ENCODE data around the gene KIF16B.

GRCh38 chr20:16553101-16553500, 20.1 kb downstream of the KIF16B start:
- TF ChIP-seq CTCF (IDR thresholded peaks at IDR 0.05 in 2 of 3, conservative IDR thresholded peaks at IDR 0.05 in 1 of 3; ENCODE audit: insufficient read depth in 2 of 3, low read depth in 1 of 3, low read length in 3 of 3) (no peak), HDAC2 (IDR thresholded peaks at IDR 0.05) (no peak), ZSCAN29 (IDR thresholded peaks at IDR 0.05) (no peak), PCBP2 (IDR thresholded peaks at IDR 0.05; ENCODE audit: low read depth, low read length, poor library complexity, severe bottlenecking) (no peak), BHLHE40 (IDR thresholded peaks at IDR 0.05; ENCODE audit: low read length) (no peak), TRIM28 (IDR thresholded peaks at IDR 0.05) (no peak), PHB2 (IDR thresholded peaks at IDR 0.05; ENCODE audit: low read depth) (no peak), POLR2AphosphoS5 (IDR thresholded peaks at IDR 0.05; ENCODE audit: control insufficient read depth, insufficient read depth, low read depth, low read length) (no peak), IRF9 (tag; IDR thresholded peaks at IDR 0.05) (no peak), TARDBP (IDR thresholded peaks at IDR 0.05) (no peak), GMEB1 (CRISPR knock-in tag; IDR thresholded peaks at IDR 0.05) (no peak), CEBPB (tag; IDR thresholded peaks at IDR 0.05) (no peak), MAFK (IDR thresholded peaks at IDR 0.05; ENCODE audit: low read length) (no peak), TRIM25 (IDR thresholded peaks at IDR 0.05; ENCODE audit: borderline replicate concordance) (no peak)
